Stimulated activated CD4-positive, alpha-beta T cell treated with anti-CD3 and anti-CD28 coated beads, Interleukin-4, amount 100 ng/mL, for 4 hours (primary cell): Measurements from ENCODE around the gene COL27A1.

Experiments
- DNase-seq, 2 experiments: peaks; one replicate each; pipeline ENCODE4 v3.0.0-alpha.2; 2020

COL27A1 gene

DNA sequence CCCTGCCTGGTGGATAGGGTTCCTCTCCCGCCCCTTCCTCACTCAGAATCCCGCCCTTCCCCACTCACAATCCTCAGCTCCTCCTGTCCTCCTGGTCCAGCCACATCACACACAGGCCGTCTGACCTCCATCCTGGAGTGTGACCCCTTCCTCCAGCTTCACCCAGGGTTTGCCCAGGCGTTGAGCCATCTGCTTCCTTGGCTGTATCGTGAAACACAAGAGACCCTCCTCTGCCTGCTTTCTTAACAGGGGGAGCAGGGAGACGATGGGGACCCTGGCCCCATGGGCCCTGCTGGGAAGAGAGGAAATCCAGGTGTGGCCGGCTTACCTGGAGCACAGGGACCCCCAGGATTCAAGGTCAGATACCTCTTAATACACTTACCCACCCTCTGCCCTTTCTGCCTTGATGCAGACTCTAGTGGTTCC, 135.2 kb downstream of the COL27A1 start:
- no peak for DNase-seq

DNA sequence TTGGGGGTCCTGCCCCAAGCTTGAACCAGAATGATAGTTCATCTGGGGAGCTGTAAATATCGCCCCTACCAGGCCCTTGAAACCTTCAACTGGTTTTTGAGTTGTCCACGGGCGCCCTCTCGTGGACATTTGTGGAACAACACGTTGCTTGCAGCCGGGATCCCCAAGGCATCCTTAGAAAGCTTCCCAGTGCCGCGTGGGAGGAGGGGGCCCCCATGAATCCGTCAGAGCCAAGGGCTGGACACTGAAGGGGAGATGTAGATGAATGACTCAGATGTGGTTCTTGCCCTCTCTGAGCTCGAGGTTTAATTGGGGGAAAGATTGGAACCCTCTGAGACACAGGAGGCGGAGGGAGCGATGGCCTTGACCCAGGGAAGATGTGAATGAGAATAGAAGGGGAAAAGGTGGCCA, 135.7 kb downstream of the COL27A1 start:
- peak; percentile 52 to 67 for DNase-seq

DNA sequence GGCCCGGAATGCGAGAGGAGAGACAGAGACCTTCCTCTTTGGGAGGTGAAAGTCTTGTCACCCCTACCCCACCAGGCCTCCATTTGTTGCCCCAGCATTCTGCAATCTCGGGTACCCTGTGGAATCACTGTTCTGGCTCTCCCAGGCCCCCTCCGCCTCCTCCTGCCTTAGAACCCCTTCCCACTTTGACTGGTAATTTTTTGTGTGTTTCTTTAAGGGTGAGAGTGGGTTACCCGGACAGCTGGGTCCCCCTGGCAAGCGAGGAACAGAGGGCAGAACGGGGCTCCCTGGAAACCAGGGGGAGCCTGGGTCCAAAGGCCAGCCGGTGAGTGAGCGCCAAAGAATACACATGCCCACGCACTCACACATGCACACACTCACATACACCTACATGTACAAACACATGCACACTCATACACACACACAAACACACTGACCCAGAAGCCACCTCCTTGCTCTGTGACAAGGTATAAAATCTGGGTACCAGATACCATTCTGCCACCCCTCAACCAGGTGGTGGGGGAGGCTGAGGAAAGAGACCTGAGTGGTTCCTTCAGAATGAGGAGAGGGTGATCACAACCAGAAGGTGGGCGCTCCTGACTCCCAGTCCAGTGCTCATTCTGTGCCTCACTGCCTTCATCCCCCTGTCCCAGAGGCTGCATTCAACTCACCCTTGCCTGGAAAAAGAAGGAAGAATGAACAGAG, 136.7 kb downstream of the COL27A1 start:
- DNase-seq, result no peak

GRCh38 chr9:114294664-114295063, 139.3 kb downstream of the COL27A1 start:
- DNase-seq, result no peak

DNA sequence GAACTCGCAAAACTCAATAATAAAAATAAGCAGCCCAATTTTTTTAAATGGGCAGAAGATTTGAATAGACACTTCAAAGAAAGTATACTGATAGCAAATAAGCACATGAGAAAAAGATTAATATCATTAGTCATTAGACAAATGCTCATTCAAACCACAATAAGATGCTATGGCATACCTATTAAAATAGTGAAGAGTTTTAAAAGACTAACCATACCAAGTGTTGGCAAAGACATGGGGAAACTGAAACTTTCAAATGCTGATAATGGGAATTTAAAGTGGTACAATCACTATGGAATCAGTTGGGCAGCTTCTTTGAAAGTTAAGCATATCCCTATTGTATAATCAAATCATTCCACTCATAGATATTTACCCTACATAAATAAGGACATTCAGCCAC, 141.0 kb downstream of the COL27A1 start:
- no peak for DNase-seq

GRCh38 chr9:114299286-114300152, 144.2 kb downstream of the COL27A1 start:
- no peak for DNase-seq

GRCh38 chr9:114300153-114300845, 145.0 kb downstream of the COL27A1 start:
- no peak for DNase-seq

DNA sequence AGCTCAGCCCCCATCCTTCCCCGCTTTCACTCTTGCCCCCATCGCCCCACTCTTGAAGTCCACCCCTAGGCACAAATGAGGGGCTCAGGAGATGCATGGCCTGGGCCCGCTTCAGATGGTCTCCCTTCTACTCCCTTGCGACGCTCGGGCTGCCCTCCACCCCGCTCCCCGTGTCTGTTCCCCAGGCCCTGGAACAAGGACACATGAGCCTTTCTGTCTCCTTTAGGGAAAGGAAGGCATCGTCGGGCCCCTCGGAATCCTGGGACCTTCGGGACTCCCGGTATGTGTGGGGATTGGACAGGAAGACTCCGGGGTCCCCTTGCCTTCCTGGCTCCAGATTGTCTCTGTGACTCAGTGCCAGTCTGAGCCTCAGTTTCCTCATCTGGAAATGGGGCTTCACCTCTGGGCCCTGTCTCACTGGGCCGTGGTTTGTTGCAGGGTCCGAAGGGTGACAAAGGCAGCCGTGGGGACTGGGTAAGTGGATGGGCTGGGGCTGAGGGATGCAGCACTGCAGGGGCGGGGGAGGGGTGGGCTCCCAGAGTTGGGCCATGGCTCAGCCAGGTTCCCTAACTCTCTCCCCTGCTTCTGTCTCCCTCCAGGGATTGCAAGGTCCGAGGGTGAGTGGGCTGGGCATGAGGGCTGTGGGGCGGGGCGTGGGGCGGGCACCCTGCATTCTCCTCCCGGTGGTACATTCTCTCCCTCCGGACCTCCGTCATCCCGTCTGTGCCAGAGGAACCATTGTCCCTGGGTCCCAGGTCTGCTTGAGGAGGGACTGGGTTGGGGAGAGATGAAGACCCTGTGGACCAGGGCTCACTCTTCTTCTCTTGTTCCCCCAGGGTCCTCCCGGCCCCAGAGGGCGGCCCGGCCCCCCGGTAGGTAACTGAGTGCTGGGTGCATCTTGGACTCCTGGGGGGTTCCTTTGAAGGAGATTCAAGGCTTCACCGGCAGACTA, 145.8 kb downstream of the COL27A1 start:
- no peak for DNase-seq

DNA sequence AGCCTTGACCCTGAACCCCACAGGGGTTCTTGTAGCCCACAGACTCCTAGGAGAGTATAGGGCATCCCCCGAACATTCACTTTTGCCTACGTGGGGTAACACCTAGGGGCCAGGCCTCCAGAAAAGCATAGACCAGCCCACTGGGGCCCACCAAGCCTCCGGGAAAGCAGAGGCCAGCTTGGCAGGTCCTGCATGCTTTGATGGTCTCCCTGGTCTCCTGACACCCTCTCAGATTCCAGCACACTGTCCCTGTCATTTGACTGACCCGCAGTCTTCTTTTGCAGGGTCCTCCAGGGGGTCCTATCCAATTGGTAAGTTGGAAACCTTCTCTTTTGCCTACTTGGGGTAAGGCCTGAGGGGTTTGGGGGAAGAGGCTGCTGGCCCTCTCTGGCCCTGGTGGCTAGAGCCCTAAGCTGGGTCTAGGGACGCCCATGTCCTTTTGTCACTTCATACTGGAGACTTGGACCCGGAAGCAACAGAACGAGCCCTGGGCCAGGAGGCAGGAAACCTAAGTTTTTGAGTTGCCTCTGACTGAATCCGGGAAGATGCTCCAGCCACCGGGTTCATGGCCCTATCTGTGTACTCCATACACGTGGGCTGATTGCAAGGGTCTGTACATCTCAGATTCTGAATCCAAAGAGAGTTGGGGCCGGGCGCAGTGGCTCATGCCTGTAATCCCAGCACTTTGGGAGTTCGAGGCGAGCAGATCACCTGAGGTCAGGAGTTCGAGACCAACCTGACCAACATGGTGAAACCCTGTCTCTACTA, 146.6 kb downstream of the COL27A1 start:
- DNase-seq, result no peak

- no peak for DNase-seq
These were observed 147.4 kb downstream of the COL27A1 start for GRCh38 chr9:114302727-114303126.

GRCh38 chr9:114303571-114303970, 148.2 kb downstream of the COL27A1 start:
- no peak for DNase-seq

DNA sequence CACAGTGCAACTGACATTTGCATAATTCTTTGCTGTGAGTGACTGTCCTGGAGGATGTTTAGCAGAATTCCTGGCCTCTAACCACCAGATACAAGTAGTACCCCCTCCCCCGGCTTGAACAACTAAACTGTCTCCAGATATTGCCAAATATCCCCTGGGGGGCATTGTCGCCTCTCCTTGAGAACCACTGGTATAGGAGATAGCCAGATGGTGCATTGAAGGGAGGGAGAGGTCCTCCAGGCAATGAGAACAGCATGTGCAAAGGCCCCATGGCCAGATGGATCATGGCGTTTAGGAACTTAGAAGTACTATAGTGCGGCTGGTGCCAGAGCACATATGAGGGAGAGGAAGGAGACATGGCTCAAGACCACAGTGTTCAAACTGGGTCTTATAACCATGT, 148.6 kb downstream of the COL27A1 start:
- no peak for DNase-seq

DNA sequence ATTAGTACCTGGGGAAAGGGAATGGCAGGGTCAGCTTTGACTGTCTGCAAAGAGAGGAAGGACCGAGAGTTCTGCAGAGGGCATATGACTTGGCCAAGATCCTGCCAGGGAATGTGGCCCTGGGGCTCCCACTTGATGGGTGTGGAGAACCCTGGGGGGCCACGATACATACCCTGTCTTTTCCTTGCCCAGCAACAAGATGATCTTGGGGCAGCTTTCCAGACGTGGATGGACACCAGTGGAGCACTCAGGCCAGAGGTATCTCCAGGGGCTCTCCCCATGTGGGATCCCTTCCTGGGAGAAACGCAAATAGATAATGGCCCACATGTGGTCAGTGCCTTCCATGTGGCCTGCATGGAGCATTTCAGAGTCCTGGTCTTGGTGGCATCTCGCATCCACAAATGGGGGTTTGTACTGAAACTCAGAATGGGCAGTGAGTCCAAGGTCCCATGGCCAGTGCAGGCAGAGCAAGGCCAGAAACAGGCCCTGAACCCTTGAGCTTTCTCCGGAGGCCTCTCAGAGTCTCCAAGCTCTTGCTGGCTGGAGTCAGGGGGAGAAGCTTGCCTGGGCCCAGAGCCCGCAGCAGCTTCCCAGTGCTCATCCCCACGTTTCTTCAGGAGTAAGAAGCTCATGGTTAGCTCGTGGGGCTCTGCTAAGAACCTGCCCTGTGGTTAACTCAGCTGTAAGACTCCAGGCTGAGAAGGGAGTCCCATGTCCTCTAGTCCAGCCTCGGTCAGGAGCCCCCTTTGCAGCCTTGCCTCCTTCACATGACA, 149.3 kb downstream of the COL27A1 start:
- no peak for DNase-seq

- DNase-seq, result no peak
These were observed 152.5 kb downstream of the COL27A1 start for GRCh38 chr9:114307899-114308267.

DNA sequence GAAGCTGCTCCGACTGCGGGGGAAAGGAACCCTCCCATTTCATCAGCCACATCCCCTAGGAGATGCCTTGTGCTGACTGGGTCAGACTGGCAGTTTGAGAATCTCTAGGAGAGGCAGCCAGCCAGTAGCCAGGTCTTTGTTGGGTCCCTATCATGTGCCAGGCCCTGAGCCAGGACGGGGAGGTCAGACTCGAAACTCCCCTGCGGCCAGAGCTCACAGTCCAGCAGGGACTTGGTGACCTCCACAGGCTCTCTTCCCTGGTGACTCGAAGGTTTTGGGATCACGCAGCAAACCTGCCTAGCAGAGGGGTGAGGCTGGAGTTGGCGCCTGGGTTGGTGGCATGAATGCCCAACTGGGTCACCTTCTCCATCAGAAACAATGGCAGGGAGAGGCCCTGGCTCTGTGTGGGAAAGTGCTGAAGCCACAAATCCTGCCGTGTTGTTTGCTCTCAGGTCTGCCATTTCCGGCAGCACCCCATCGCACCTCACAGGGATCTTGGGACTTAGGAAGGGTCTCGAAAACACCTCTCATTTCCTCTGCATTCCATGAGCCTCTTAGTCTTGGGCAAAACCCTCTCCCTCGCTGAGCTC, 153.1 kb downstream of the COL27A1 start:
- DNase-seq, result no peak

DNA sequence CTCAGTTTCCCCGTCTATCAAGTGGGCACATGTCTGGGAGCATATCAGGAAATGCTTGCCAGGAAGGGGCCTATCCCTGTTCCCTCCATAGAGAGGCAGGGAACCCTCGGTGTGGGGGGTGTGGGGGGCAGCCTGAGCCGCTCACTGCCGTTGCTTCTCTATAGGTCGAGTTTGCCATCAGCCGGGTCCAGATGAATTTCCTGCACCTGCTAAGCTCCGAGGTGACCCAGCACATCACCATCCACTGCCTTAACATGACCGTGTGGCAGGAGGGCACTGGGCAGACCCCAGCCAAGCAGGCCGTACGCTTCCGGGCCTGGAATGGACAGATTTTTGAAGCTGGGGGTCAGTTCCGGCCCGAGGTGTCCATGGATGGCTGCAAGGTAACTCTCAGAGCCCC, 153.8 kb downstream of the COL27A1 start:
- no peak for DNase-seq

- DNase-seq, result no peak
These were observed 155.4 kb downstream of the COL27A1 start for GRCh38 chr9:114310471-114311450.

DNA sequence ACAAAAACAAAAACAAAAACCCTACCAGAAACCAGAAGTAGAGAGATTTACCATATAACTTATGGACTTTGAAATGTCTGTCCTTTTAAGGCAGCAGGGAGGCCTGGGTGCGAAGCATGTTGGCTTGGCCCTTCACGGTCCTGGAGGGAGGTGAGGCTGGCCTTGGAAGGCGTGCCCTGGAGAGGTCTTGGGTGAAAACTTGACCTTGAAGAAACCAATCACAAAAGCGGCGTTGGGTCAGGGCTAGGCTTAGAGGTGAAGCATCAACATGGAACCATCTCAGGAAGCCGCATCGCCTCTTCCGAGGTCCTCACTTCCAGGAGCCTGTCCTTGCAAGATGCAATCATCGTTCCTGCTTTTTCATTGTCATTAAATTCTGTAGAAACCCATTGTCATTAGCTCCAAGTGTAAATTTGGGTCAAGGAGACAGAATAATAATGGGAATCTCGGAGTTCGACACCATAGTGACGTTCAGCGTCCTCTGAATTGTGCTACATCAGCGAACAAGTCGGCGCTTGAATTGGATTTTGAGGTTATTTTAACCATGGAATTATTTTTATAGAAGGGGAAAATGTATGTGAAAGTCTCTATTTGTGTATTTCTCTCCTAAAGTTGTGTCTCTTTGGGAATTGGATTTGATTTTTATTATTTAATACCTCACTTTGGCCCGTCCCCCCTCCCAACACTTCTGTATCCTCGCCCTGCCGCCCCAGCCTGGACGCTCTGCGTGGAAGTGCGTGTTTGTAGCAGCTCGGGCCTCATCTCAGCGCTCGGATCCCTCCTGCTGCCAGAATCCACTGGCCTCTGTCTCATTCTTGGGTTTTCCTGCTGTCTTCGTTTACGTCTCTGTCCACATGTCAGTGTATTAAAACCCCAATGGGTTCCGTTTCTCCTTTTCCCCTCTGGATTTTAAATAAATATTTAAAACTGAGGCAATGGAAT, 156.5 kb downstream of the COL27A1 start:
- DNase-seq, result no peak
